HG02763 (cell line): ENCODE measurements around the gene OR5H2.

Experiments used
- ATAC-seq: cut with Tn5 transposase; IDR thresholded peaks from one replicate; pipeline ENCODE4 v1.9.1; 2021; ENCODE audit warnings: mild to moderate bottlenecking, moderate library complexity; ENCODE audit not compliant: unreplicated experiment

Gene OR5H2

DNA sequence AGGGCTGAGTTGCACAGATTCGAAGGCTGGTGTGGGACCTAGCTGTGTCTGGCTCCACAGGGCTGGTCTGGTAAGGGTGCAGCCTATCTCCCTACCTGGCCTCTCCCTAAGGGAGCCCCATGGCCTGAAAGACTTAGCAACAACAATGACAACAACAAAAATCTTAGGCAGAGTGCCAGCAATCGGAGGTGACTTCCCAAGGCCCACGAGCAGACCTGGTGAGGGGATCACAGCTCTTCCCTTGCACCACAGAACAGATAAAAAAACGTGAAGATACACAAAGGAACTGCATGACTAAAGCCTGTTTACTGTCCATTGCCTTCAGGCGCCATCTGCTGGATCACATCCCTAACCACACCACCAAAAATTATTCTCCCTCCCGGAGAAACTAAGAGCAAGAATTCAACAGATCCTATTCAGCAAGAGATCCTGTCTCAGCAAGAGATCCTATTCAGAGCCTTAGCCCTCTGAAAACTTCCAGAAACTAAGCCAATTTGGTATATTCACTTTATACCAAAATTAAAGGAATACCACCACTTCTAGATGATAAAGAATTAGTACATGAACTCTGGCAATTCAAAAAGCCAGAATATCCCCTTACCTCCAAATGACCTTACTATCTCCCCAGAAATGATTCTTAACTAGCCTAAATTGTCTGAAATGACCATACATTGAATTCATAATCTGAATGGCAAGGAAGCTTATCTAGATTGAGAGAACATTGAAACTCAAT lies 47.3 kb downstream of the OR5H2 start:
- no peak for ATAC-seq

DNA sequence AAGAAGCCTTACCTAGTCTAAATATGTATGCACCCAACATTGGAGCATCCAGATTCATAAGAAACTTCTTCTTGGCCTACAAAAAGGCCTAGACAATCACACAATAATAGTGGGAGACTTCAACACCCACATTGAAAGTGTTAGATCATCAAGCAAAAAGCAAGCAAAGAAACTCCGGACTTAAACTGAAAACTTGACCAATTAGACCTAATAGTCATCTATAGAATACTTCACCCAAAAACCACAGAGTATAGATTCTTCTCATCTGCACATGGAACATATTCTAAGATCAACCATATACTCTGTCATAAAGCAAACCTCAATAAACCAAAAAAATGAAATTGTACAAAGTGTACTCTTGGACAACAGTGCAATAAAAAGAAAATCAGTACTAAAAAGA lies 49.0 kb downstream of the OR5H2 start:
- no peak for ATAC-seq
